Measurements from ENCODE around the gene TRPM2. TPM values are rescaled to one million over a fixed set of nuclear protein-coding genes. Genes with fewer than 3 reads are reported as not detected.

TRPM2 gene
- total and polyA plus RNA-seq, 2 of the 4 experiments (the other 2 are of a cell fraction) = not detected

GRCh38 chr21:44466996-44467858 lies 113.8 kb downstream of the TRPM2 start:
- H3K18ac ChIP-seq (ENCODE audit: low read depth, low read length) = no peak overlapping the region
- CTCF ChIA-PET = no interaction called here
- TF ChIP-seq NFE2L2 (IDR thresholded peaks at IDR 0.05; ENCODE audit: low read depth, low read length) (no peak), POLR2A (IDR thresholded peaks at IDR 0.05; ENCODE audit: low read depth, low read length) (no peak), CTCF (conservative IDR thresholded peaks at IDR 0.05; ENCODE audit: low read depth, low read length) (no peak), FOS (IDR thresholded peaks at IDR 0.05; ENCODE audit: low read depth, low read length) (no peak), MXI1 (IDR thresholded peaks at IDR 0.05; ENCODE audit: borderline replicate concordance, low read depth, low read length) (no peak), MAFK (IDR thresholded peaks at IDR 0.05; ENCODE audit: low read depth, low read length) (no peak), SMC3 (IDR thresholded peaks at IDR 0.05; ENCODE audit: low read depth, low read length) (no peak), ELK1 (IDR thresholded peaks at IDR 0.05; ENCODE audit: borderline replicate concordance, low read depth, low read length) (no peak), RFX5 (IDR thresholded peaks at IDR 0.05; ENCODE audit: low read depth, low read length) (no peak), CHD1 (IDR thresholded peaks at IDR 0.05; ENCODE audit: low read depth, low read length) (no peak), MAZ (IDR thresholded peaks at IDR 0.05; ENCODE audit: borderline replicate concordance, low read depth, low read length) (no peak), USF2 (IDR thresholded peaks at IDR 0.05; ENCODE audit: low read depth, low read length) (no peak), RCOR1 (IDR thresholded peaks at IDR 0.05; ENCODE audit: insufficient replicate concordance, low read length) (no peak)

More at GRCh38 chr21:44466996-44467858, 113.8 kb downstream of the TRPM2 start:
- H3K27me3 ChIP-seq (ENCODE audit: control insufficient read depth, insufficient read depth, low read length) = no peaks in the 10 kb centered on the region
- H2BK5ac ChIP-seq (ENCODE audit: low read depth, low read length, poor library complexity, severe bottlenecking) = no peak overlapping the region
- H2AK9ac ChIP-seq (replicated peaks; ENCODE audit: low read depth, low read length, poor library complexity) = no peak overlapping the region
- dilution Hi-C loops (cut with HindIII; ENCODE audit: low sequenced_read_pairs, unreplicated experiment) = no loop called here
- no peak overlapping the region for H3K9ac ChIP-seq (ENCODE audit: low read depth, low read length)
- no peaks in the 10 kb centered on the region for H3K9me1 ChIP-seq (ENCODE audit: insufficient read depth, low read length)
- no peak overlapping the region for H3K27ac ChIP-seq (ENCODE audit: insufficient read depth, low read length)
- no peak overlapping the region for H2BK120ac ChIP-seq (ENCODE audit: low read depth, low read length)
- intact Hi-C loops (cut with micrococcal nuclease) = no loop called here
- H3K79me1 ChIP-seq (ENCODE audit: low read depth in 1 of 2, low read length in 2 of 2) = no peaks in the 10 kb centered on the region
- no peak overlapping the region for H2BK20ac ChIP-seq (ENCODE audit: low read depth, low read length)
- H3K36me3 ChIP-seq (ENCODE audit: control insufficient read depth, insufficient read depth, low read length) = no peaks in the 10 kb centered on the region
- H3K4me1 ChIP-seq (ENCODE audit: control insufficient read depth, insufficient read depth, low read length) = no peaks in the 10 kb centered on the region
- H3K9me3 ChIP-seq (ENCODE audit: control insufficient read depth, insufficient read depth, low read length) = peaks cover 2% of the 10 kb centered on the region; the same call in 1 of the 2 replicates
- POLR2A ChIA-PET (ENCODE audit: unreplicated experiment) = no interaction called here
- no peaks in the 10 kb centered on the region for H4K20me1 ChIP-seq (ENCODE audit: insufficient read depth, low read length)
- H3K14ac ChIP-seq (replicated peaks; ENCODE audit: low read depth, low read length) = no peak overlapping the region
- H4K5ac ChIP-seq (ENCODE audit: low read depth, low read length) = no peak overlapping the region
- H4K8ac ChIP-seq (ENCODE audit: low read depth in 2 of 2, low read length in 2 of 2) = no peak overlapping the region
- no peak for ATAC-seq (ENCODE audit: low read depth)
- no peak overlapping the region for H2BK15ac ChIP-seq (ENCODE audit: low read depth, low read length)
- BruUV-seq (replicated peaks) = no TSS peak
- H3K23ac ChIP-seq (ENCODE audit: low read depth, low read length) = no peak overlapping the region
- H3K56ac ChIP-seq (ENCODE audit: extremely low read depth, insufficient read depth, low read length) = no peak overlapping the region
- WGBS, 2 experiments (ENCODE audit: extremely low coverage in 2 of 2, insufficient read length in 1 of 2) = 87% methylated on average over 32 of the region's 36 CpGs; no CpG with 5 or more reads in 1 of the 2 experiments
- no peak overlapping the region for H2AFZ ChIP-seq (replicated peaks; ENCODE audit: low read length, poor library complexity)
- in situ Hi-C loops (cut with MboI; ENCODE audit: low sequenced_read_pairs) = no loop called here
- no peak overlapping the region for H3K4ac ChIP-seq (ENCODE audit: low read depth, low read length)
- no peak overlapping the region for H3K4me3 ChIP-seq (ENCODE audit: insufficient read depth, low read depth, low read length)
- DNase-seq = no peak
- no peak overlapping the region for H4K91ac ChIP-seq (ENCODE audit: insufficient read depth, low read depth, low read length)
- no peak overlapping the region for H2AK5ac ChIP-seq (ENCODE audit: low read depth, low read length)
- H3K4me2 ChIP-seq (ENCODE audit: low read depth, low read length) = no peak overlapping the region

Measured in IMR-90 (cell line).